T-helper 2 cell (primary cell): ENCODE results near the gene C16orf74.

Source experiments
- DNase-seq, 5 experiments: peaks; one replicate each; pipeline versions ENCODE4 v3.0.0 to v3.0.0-alpha.2; 2012 to 2022

C16orf74 gene

GRCh38 chr16:85716680-85717038 is 34.2 kb downstream of the C16orf74 start:
- DNase-seq, result no peak

DNA sequence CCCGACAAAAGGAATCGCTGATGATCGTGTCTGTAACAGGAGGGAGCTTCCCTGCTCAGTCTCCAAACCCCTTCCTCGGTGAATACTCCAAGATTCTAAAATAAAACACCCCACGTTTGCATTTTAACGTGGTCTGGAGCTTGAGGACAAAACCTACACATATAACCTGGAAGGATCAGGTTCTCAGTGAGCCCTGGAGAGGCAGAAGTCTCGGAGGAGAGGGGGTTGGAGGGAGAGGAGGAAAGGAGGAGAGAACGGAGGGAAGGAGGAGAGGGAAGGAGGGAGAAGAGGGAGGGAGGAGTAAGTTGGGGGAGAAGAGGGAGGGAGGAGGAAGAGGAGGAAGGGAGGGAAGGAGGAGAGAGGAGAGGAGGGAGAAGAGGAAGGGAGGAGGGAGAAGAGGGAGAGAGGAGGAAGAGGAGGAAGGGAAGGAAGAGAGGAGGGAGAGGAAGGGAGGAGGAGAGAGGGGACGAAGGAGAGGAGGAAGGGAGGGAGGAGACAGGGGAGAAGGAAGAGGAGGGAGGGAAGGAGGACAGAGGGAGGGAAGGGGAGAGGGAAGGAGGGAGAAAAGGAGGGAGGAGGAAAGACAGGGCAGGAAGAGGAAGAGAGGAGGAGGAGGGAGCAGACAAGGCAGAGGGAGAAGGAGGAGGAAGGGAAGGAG is 34.7 kb downstream of the C16orf74 start:
- DNase-seq, result no peak

DNA sequence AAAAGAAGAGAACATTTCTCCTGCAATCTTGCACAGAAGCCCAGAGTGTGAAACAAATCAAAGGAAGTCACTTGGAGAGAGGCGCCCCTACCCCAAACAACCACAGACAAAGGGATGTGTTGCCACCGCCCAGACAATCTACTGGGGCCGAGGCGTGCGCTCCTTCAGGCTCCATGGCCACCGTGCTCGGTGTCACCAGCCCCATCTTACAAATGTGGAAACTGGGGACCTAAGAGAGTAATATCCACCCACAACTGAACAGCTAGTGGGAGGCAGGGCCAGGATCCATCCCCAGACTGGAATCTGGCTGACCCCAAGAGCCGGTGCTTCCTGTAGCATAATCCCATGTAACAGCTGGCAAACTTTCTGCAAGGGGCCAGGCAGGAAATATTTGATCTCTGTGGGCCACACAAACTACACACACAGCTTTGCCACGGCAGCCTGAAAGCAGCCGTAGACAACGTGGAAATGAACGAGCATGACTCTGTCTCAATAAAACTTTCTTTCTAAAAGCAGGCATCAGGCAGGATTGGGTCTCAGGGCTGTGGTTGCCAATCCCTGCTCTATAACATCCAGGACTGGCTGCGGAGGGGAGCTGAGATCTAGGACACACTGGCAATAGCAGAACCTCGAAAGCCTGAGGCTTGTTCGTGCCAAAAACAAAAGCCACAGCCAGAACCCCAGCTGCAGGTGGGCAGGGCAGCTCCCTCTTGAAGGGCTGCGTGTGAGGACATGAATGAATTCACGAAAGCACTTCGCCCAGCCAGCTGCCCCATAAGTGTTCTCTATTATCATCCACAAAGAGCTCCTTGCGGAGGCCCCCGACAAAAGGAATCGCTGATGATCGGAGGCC is 35.5 kb downstream of the C16orf74 start:
- no peak for DNase-seq

GRCh38 chr16:85712801-85713200 is 38.1 kb downstream of the C16orf74 start:
- no peak for DNase-seq

DNA sequence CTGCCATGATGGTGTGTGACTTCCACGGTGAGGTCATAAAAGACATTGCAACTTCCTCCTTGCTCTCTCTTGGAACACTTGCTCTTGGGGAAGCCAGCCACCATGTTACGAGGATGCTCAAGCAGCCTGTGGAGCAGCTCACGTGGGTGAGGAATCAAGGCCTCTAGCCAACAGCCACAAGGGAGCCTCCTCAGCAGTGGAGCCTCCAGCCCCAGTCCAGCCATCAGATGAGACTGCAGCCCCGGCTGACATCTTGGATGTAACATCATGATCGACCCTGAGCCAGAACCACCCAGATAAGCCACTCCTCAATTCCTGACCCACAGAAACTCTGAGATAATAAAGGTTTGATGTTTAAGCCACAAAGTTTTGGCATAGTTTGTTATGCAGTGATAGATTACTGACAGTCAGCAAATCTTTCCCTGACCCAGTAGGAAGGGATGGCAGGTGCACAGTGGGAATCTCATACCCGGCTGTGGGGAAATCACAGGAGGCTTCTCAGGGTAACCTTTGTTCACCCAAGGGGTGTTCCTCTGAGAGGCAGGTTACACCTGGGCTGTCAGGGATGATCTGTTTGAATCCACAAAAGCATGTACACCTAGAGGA is 38.8 kb downstream of the C16orf74 start:
- no peak for DNase-seq

GRCh38 chr16:85710732-85711131 is 40.2 kb downstream of the C16orf74 start:
- DNase-seq, result no peak

GRCh38 chr16:85709766-85710585 is 40.9 kb downstream of the C16orf74 start:
- no peak for DNase-seq

- no peak for DNase-seq
These were observed 42.6 kb downstream of the C16orf74 start for GRCh38 chr16:85708338-85708737.

- no peak for DNase-seq
These were observed 43.3 kb downstream of the C16orf74 start for GRCh38 chr16:85707528-85708095.

DNA sequence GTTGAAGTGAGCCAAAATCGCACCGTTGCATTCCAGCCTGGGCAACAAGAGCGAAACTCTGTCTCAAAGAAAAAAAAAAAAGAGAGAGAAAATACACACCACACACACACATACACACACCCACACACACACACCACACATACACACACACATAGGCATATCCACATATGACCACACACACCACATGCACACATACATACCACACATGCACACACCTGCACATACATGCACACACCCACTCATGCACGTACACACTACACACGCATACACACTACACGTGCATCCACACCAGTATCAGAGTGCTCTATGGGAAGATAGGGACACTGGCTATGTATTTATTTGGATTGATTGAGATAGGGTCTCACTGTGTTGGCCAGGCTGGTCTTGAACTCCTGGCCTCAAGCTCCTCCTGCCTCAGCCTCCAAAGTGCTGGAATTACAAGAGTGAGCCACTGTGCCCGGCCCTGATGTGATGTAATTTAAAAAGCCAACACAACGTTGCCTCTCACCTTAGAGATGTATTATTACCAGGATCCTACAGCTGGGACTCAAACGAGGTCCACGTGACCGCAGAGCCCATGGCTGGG is 44.4 kb downstream of the C16orf74 start:
- DNase-seq, result no peak

- DNase-seq, result no peak
These were observed 45.7 kb downstream of the C16orf74 start for GRCh38 chr16:85704900-85705846.

DNA sequence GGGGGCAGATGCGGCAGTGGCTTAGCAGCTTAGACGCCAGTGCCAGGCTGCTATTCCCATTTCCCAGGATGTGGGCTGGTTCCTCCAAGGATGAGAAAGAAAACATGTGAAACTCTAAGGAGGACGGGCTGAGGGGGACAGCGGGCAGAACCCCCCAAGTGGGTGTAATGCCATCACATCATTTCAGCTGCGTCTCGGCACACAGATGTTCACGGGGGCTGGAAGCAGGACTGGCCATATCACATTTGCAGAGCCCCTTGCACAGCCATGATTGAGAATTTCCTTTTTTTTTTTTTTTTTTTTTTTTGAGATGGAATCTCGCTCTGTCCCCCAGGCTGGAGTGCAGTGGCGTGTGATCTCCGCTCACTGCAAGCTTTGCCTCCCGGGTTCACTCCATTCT is 46.9 kb downstream of the C16orf74 start:
- no peak for DNase-seq

DNA sequence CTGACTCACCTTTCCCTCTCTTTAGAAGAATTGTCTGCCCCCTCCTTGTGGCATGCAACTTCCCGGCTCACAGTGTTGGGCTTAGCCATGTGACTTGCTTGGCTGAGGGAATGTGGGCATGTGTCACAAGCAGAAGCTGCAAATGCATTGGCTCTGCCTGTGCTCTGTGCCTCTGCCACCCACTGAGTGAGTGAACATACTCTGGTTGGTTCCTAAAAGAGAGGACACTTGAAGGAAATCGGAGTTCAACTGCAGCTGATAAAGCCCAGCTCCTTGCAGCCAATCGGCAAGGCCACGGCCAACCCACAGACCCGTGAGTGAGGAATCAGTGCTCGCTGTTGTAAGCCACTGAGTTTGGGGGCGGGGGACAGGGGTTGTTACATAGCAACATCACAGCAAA is 51.3 kb downstream of the C16orf74 start:
- no peak for DNase-seq

GRCh38 chr16:85698935-85699558 is 51.8 kb downstream of the C16orf74 start:
- no peak for DNase-seq

- DNase-seq, result no peak
These were observed 52.4 kb downstream of the C16orf74 start for GRCh38 chr16:85698459-85698891.

DNA sequence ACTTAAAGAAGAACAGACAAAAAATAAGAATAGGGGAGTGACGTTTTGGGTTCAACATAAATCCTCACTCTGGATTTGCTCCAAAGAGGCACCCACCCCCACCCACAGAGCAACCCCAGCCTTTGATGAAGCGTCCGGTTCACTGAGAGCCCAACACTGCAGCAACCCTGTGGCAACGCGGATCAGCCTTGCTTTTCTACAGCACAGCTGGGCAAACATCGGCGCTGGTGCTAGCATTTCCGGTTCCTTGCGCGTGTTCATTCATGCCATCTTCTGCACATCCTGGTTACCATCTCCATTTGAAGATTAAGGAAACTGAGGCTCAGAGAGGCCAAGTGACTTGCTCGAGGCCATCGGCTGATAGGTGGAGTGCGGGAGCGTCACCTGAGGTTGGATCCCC is 53.5 kb downstream of the C16orf74 start:
- DNase-seq, result no peak

DNA sequence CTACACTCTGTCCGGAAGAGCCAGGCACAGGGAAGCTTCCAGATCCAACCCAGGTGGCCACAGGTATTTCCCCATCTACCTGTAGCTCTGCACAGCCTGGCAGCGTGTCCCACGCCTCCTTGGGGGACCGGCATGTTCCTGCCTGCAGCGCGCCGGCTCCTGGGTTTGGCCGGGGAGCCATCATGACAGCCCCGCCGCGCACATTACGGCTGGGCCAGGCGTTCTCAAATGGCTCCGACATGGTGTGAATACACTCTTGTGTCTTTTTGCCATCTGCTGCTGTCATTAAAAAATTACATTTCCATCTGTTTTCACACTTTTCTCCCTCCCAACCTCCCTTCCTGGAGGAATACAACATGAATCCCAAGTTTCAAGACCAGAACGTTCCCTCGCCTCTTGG is 54.1 kb downstream of the C16orf74 start:
- no peak for DNase-seq

GRCh38 chr16:85695196-85696128 is 55.4 kb downstream of the C16orf74 start:
- no peak for DNase-seq

DNA sequence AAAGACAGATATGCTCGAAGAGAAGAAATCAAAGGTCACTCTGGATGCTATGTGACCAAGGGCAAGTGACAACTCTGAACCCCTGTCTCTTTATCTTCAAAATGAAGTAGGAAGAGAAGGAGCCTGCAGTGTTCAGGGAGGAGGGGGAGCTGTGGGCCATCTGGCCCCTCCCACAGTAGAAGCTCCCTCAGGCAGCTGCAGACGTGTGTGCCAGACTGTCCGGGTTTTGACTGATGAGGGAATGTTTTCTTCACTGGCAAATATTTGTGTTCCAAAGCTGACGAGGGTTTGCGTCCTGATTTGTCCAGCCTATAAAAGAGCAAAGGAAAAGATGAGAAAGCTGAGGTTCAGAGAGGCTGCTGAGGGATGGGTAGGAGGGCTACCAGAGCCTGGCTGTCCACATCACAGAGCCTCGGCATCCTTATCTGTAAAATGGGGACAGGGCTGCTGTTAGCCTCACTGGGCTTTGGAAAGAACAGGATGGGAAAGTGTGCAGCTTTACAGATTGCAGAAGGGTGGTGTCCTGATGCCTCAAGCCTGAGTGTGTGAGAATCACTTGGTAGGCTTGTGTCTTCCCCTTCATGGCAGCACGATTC is 60.3 kb downstream of the C16orf74 start:
- DNase-seq, result no peak
